SU-DHL-6 (cell line): Measurements from ENCODE around the gene IQGAP3.
"Not testable (repeated sequence)": the region's sequence is repeated elsewhere in the genome, so short reads cannot be mapped to it uniquely, and the experiment has no call there.

Source experiments
- H2AFZ ChIP-seq: fragments of 200-600 bp; sonication (generic); 2 replicates; pipeline ENCODE4 v1.6.1; 2014; ENCODE audit warnings: low read depth, mild to moderate bottlenecking, moderate library complexity, mixed read lengths, antibody characterized with exemption, low read length; ENCODE audit not compliant: severe bottlenecking
- H3F3A ChIP-seq: fragments of 200-600 bp; shearing (Covaris generic); 2 replicates; pipeline ENCODE4 v1.6.0; 2016; ENCODE audit warnings: antibody characterized with exemption, mild to moderate bottlenecking; ENCODE audit not compliant: insufficient read depth
- H3K27ac ChIP-seq: fragments of 200-600 bp; sonication (generic); 2 replicates; pipeline ENCODE4 v1.5.1; 2016; ENCODE audit warnings: low read depth, mild to moderate bottlenecking, low read length, moderate library complexity, mixed read lengths
- H3K27me3 ChIP-seq: fragments of 200-600 bp; sonication (generic), shearing (Covaris generic); 2 replicates; pipeline ENCODE4 v1.6.0; 2014; ENCODE audit warnings: mild to moderate bottlenecking, low read length
- H3K36me3 ChIP-seq: fragments of 200-600 bp; sonication (generic); 2 replicates; pipeline ENCODE4 v1.6.1; 2014; ENCODE audit warnings: mild to moderate bottlenecking, low read length, mixed read lengths
- H3K4me2 ChIP-seq: fragments of 300-600, 200-600 bp; shearing (Covaris generic), sonication (generic); 2 replicates; pipeline ENCODE4 v1.6.0; 2014; ENCODE audit warnings: low read length, low read depth, mild to moderate bottlenecking; ENCODE audit not compliant: poor library complexity, severe bottlenecking
- H3K4me3 ChIP-seq: fragments of 200-600 bp; sonication (generic); 2 replicates; pipeline ENCODE4 v1.5.1; 2014; ENCODE audit warnings: antibody characterized with exemption, low read length, mild to moderate bottlenecking, mixed read lengths; ENCODE audit not compliant: insufficient read depth, poor library complexity, severe bottlenecking
- H3K79me2 ChIP-seq: fragments of 200-600 bp; sonication (generic); 2 replicates; pipeline ENCODE4 v1.6.1; 2014; ENCODE audit warnings: mild to moderate bottlenecking, low read length, moderate library complexity; ENCODE audit not compliant: insufficient read depth
- H3K9ac ChIP-seq: fragments of 200-600 bp; sonication (generic); 2 replicates; pipeline ENCODE4 v1.7.0; 2014; ENCODE audit warnings: mild to moderate bottlenecking, low read length
- H3K9me2 ChIP-seq: fragments of 200-600 bp; sonication (generic); replicated peaks from 2 replicates; pipeline ENCODE4 v1.6.1; 2014; ENCODE audit warnings: low read length; ENCODE audit not compliant: insufficient read depth
- H3K9me3 ChIP-seq: fragments of 200-600 bp; sonication (generic); 2 replicates; pipeline ENCODE4 v1.6.1; 2014; ENCODE audit warnings: low read length, mixed read lengths; ENCODE audit not compliant: insufficient read depth
- H4K20me1 ChIP-seq: fragments of 200-600 bp; sonication (generic); 2 replicates; pipeline ENCODE4 v1.6.1; 2014; ENCODE audit warnings: low read depth, mild to moderate bottlenecking, antibody characterized with exemption, low read length, moderate library complexity, mixed read lengths
- EZH2phosphoT487 ChIP-seq: fragments of 200-600 bp; sonication (generic), shearing (Covaris generic); conservative IDR thresholded peaks from 2 replicates; pipeline ENCODE4 v1.6.1; 2018; ENCODE audit warnings: mild to moderate bottlenecking, antibody characterized with exemption, low read length, moderate library complexity, mixed read lengths
- TF ChIP-seq, protein P1 (sequence below): fragments of 200-600 bp; sonication (generic); IDR thresholded peaks from one replicate; pipeline ENCODE4 v1.5.1; 2017; ENCODE audit warnings: antibody characterized with exemption, mild to moderate bottlenecking, low read length, moderate library complexity; ENCODE audit not compliant: insufficient read depth, poor library complexity, severe bottlenecking

The IQGAP3 gene

DNA sequence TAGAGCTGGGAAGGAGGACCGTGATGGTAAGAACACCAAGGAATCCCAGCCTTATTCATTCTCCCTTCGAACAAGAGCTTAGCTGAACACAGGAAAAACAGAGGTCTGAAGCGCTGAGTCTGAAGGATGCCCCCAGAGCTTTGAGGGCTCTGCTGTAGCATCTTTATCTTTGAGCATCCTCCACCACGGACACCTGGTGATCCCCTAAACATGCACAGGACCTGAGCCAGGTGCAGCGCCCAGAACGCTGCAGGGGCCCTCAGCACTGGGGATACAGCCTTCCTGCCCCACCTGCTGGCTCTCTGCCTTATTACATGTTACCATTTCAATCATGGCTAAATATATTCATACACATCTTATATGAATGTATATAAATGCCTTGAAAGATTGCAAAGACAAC is 36.6 kb upstream of the IQGAP3 start:
- H4K20me1 ChIP-seq = no peaks in the 10 kb centered on the region
- H3K9ac ChIP-seq = no peak overlapping the region
- H3K27ac ChIP-seq = no peak overlapping the region
- no peaks in the 10 kb centered on the region for H3K9me3 ChIP-seq
- TF ChIP-seq, protein P1, sequence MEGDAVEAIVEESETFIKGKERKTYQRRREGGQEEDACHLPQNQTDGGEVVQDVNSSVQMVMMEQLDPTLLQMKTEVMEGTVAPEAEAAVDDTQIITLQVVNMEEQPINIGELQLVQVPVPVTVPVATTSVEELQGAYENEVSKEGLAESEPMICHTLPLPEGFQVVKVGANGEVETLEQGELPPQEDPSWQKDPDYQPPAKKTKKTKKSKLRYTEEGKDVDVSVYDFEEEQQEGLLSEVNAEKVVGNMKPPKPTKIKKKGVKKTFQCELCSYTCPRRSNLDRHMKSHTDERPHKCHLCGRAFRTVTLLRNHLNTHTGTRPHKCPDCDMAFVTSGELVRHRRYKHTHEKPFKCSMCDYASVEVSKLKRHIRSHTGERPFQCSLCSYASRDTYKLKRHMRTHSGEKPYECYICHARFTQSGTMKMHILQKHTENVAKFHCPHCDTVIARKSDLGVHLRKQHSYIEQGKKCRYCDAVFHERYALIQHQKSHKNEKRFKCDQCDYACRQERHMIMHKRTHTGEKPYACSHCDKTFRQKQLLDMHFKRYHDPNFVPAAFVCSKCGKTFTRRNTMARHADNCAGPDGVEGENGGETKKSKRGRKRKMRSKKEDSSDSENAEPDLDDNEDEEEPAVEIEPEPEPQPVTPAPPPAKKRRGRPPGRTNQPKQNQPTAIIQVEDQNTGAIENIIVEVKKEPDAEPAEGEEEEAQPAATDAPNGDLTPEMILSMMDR = peak; percentile 64
- no peak for TF ChIP-seq EZH2phosphoT487
- no peak overlapping the region for H3K4me3 ChIP-seq
- H3K27me3 ChIP-seq = no peaks in the 10 kb centered on the region
- no peaks in the 10 kb centered on the region; the same call in 1 of the 2 replicates for H3F3A ChIP-seq
- no peaks in the 10 kb centered on the region for H3K79me2 ChIP-seq
- H2AFZ ChIP-seq = no peak overlapping the region
- H3K36me3 ChIP-seq = no peaks in the 10 kb centered on the region
- H3K9me2 ChIP-seq = no peaks in the 10 kb centered on the region
- H3K4me2 ChIP-seq = no peak overlapping the region

DNA sequence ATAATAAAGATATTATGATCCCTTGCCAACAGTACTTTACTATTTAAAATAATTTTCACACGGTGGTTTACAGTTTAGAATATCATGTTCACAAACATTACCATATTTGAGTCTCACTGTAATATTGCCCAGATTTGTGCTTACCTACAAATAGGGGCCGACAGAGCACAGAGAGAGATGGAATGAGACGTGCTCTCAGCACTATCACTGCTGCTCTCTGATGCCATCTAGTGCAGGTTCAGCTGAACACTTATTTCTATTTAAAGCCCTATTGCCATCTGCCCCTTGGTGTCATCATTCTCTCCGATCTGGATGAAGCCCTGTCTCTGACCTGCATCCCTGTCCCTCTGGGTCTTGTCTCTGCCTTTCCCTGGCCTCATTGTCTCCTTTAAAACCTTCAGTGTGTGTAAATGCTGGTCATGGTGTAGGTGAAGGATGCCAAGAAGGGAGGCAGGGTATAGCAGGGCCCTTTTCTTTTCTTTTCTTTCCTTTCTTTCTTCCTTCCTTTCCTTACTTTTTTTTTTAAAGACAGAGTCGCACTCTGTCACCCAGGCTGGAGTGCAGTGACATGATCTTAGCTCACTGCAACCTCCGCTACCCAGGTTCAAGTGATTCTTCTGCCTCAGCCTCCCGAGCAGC is 35.8 kb upstream of the IQGAP3 start:
- H2AFZ ChIP-seq = no peak overlapping the region
- no peaks in the 10 kb centered on the region for H3K9me2 ChIP-seq
- no peaks in the 10 kb centered on the region for H3K79me2 ChIP-seq
- no peaks in the 10 kb centered on the region for H3K27me3 ChIP-seq
- peaks cover under 1% of the 10 kb centered on the region; the same call in 1 of the 2 replicates for H3F3A ChIP-seq
- no peak overlapping the region for H3K27ac ChIP-seq
- H3K4me3 ChIP-seq = no peak overlapping the region
- no peaks in the 10 kb centered on the region for H4K20me1 ChIP-seq
- H3K9ac ChIP-seq = no peak overlapping the region
- TF ChIP-seq, protein P1 = peak; percentile 55
- TF ChIP-seq EZH2phosphoT487 = no peak
- no peaks in the 10 kb centered on the region for H3K36me3 ChIP-seq
- H3K9me3 ChIP-seq = no peaks in the 10 kb centered on the region
- H3K4me2 ChIP-seq = peak overlapping the region; percentile 3

DNA sequence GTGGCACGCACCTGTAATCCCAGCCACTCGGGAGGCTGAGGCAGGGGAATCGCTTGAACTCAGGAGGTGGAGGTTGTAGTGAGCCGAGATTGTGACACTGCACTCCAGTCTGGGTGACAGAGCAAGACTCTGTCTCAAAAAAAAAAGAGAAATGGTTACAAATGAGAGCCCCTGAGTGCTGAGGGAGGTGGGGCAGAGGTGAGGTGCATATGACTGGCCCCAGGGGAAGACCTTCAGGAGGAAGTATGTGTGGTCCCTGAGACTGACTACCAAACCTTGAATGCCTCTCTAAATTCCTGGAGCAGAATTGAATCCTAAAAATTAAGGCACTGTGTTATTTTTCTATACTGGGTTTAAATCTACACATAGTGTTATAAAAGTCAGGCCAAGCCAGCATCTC is 35.0 kb upstream of the IQGAP3 start:
- not testable (repeated sequence) for H2AFZ ChIP-seq, H3K9me3 ChIP-seq, H3K9me2 ChIP-seq, H4K20me1 ChIP-seq, H3K9ac ChIP-seq, H3K27ac ChIP-seq, H3K79me2 ChIP-seq, H3K36me3 ChIP-seq, H3K27me3 ChIP-seq, H3F3A ChIP-seq, H3K4me3 ChIP-seq
- peak overlapping the region; percentile 3 for H3K4me2 ChIP-seq

DNA sequence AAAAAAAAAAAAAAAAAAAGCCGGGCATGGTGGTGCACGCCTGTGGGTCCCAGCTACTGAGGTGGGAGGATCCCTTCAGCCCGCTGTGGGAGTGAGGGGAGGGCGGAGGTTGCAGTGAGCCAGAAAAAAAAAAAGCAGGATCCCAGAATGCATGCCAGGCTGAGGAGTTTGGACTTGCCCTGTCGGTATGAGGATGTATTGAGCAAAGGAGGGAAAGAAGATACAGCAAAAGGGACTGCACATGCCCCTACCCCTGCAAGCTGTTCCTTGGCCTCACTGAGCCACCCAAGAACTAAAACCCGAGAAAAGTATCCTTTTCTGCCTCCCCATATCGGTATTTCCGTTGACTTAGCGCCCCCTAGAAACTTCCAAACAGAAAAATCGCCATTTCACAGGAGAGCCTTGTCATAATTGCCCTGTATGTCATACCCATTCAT is 30.2 kb upstream of the IQGAP3 start:
- no peak for TF ChIP-seq EZH2phosphoT487
- TF ChIP-seq, protein P1 = peak; percentile 46
- peaks cover 32% of the 10 kb centered on the region for H3K79me2 ChIP-seq
- no peaks in the 10 kb centered on the region for H4K20me1 ChIP-seq
- H2AFZ ChIP-seq = no peak overlapping the region
- H3K9ac ChIP-seq = no peak overlapping the region
- H3K36me3 ChIP-seq = no peaks in the 10 kb centered on the region
- peak overlapping the region; percentile 79 for H3K4me2 ChIP-seq
- H3K9me3 ChIP-seq = no peaks in the 10 kb centered on the region
- no peak overlapping the region for H3K27ac ChIP-seq
- no peaks in the 10 kb centered on the region for H3K27me3 ChIP-seq
- H3K9me2 ChIP-seq = no peaks in the 10 kb centered on the region
- H3F3A ChIP-seq = peaks cover 27% of the 10 kb centered on the region
- no peak overlapping the region for H3K4me3 ChIP-seq
